Endothelial cell of umbilical vein (primary cell): Measurements from ENCODE around the gene PALMD.

ENCODE experiments used
- POLR2A ChIP-seq: IDR thresholded peaks from 2 replicates; pipeline ENCODE4 v1.6.1; 2012; ENCODE audit warnings: low read depth, mild to moderate bottlenecking, control low read depth, low read length
- TF ChIP-seq, protein P1 (sequence below), 2 donors: IDR thresholded peaks; 1 replicate in 1 of 2; 2 replicates in 1 of 2; pipeline ENCODE4 v1.5.1; 2011; ENCODE audit warnings: low read length in 2 of 2, mild to moderate bottlenecking in 2 of 2, moderate library complexity in 2 of 2, control low read depth in 1 of 2, inconsistent platforms in 1 of 2, low read depth in 1 of 2; ENCODE audit not compliant: insufficient read depth in 1 of 2; ENCODE audit errors: extremely low read depth in 1 of 2

DNA sequence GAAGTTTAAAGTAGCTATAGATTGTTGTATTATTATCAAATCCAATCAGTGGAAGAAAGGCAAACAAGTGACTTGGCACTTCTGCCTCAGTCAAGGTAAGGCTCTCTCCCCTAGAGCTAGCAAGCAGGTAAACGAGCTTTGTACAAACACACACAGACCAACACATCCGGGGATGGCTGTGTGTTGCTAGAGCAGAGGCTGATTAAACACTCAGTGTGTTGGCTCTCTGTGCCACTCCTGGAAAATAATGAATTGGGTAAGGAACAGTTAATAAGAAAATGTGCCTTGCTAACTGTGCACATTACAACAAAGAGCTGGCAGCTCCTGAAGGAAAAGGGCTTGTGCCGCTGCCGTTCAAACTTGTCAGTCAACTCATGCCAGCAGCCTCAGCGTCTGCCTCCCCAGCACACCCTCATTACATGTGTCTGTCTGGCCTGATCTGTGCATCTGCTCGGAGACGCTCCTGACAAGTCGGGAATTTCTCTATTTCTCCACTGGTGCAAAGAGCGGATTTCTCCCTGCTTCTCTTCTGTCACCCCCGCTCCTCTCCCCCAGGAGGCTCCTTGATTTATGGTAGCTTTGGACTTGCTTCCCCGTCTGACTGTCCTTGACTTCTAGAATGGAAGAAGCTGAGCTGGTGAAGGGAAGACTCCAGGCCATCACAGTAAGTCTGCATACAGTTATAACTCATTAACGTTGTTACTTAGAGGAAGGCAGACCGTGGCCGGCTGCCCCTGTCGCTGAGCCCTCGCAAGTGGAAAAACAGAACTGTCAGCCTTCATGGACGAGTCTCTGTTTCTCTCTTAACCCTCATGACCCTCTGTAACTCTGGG, at the start of gene PALMD:
- peak; percentile 93 for TF ChIP-seq POLR2A
- TF ChIP-seq, protein P1, sequence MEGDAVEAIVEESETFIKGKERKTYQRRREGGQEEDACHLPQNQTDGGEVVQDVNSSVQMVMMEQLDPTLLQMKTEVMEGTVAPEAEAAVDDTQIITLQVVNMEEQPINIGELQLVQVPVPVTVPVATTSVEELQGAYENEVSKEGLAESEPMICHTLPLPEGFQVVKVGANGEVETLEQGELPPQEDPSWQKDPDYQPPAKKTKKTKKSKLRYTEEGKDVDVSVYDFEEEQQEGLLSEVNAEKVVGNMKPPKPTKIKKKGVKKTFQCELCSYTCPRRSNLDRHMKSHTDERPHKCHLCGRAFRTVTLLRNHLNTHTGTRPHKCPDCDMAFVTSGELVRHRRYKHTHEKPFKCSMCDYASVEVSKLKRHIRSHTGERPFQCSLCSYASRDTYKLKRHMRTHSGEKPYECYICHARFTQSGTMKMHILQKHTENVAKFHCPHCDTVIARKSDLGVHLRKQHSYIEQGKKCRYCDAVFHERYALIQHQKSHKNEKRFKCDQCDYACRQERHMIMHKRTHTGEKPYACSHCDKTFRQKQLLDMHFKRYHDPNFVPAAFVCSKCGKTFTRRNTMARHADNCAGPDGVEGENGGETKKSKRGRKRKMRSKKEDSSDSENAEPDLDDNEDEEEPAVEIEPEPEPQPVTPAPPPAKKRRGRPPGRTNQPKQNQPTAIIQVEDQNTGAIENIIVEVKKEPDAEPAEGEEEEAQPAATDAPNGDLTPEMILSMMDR (IDR thresholded peaks at IDR 0.05; ENCODE audit: extremely low read depth in 1 of 2, insufficient read depth in 1 of 2, low read depth in 1 of 2, low read length in 2 of 2): no peak
